Common myeloid progenitor, CD34-positive (primary cell): Measurements from ENCODE around the gene AKR7A3.

Experiments
- CTCF ChIA-PET: fragments of 350-600 bp; sonication (Branson Sonifier 250); formaldehyde crosslinking; loops from one replicate; lab custom pipeline; 2021; ENCODE audit warnings: antibody characterized with exemption; lab: Charles Lee
- POLR2A ChIA-PET: fragments of 350-600 bp; sonication (Branson Sonifier 250); formaldehyde crosslinking; loops from one replicate; lab custom pipeline; 2021; ENCODE audit warnings: antibody characterized with exemption; lab: Charles Lee
- DNase-seq, 3 donors: peaks; one replicate each; pipeline versions ENCODE4 v3.0.0 to v3.0.0-alpha.2; 2013
- H3K27ac ChIP-seq, 2 experiments: 1 replicate in 1 of 2; 2 replicates in 1 of 2; pipeline ENCODE4 v1.7.0; 2013; ENCODE audit warnings: inconsistent platforms in 2 of 2, low read length in 2 of 2, mild to moderate bottlenecking in 2 of 2, low read depth in 1 of 2, moderate library complexity in 1 of 2; ENCODE audit not compliant: severe bottlenecking in 2 of 2, insufficient read depth in 1 of 2, poor library complexity in 1 of 2
- H3K27me3 ChIP-seq, 5 experiments: replicated peaks in 2 of 5; 1 replicate in 3 of 5; 2 replicates in 2 of 5; pipeline versions ENCODE4 v1.6.1 to v1.7.0; 2013; ENCODE audit warnings: low read length in 4 of 5, mild to moderate bottlenecking in 2 of 5, moderate library complexity in 2 of 5, inconsistent platforms in 1 of 5; ENCODE audit not compliant: insufficient read depth in 5 of 5, control insufficient read depth in 4 of 5
- H3K36me3 ChIP-seq, 4 experiments: 1 replicate in 2 of 4; 2 replicates in 2 of 4; pipeline versions ENCODE4 v1.6.1 to v1.7.0; 2013; ENCODE audit warnings: low read length in 3 of 4, control low read depth in 1 of 4, mild to moderate bottlenecking in 1 of 4; ENCODE audit not compliant: control insufficient read depth in 4 of 4, insufficient read depth in 4 of 4
- H3K4me1 ChIP-seq, 4 experiments: 1 replicate in 3 of 4; 2 replicates in 1 of 4; pipeline versions ENCODE4 v1.6.1 to v1.7.1; 2013; ENCODE audit warnings: low read length in 3 of 4, mild to moderate bottlenecking in 3 of 4, control low read depth in 1 of 4, inconsistent platforms in 1 of 4, moderate library complexity in 1 of 4; ENCODE audit not compliant: control insufficient read depth in 4 of 4, insufficient read depth in 4 of 4; ENCODE audit errors: control extremely low read depth in 1 of 4
- H3K4me3 ChIP-seq, 7 experiments: 1 replicate in 4 of 7; 2 replicates in 3 of 7; pipeline versions ENCODE4 v1.5.1 to v1.7.0; 2013; ENCODE audit warnings: mild to moderate bottlenecking in 7 of 7, low read length in 6 of 7, moderate library complexity in 6 of 7, inconsistent platforms in 2 of 7, low read depth in 2 of 7, control low read depth in 1 of 7; ENCODE audit not compliant: insufficient read depth in 4 of 7, control insufficient read depth in 1 of 7; ENCODE audit errors: extremely low read depth in 1 of 7
- H3K9me3 ChIP-seq, 5 experiments: 1 replicate in 4 of 5; 2 replicates in 1 of 5; pipeline versions ENCODE4 v1.6.1 to v1.7.1; 2013; ENCODE audit warnings: low read length in 4 of 5, mild to moderate bottlenecking in 2 of 5, inconsistent platforms in 1 of 5, low read depth in 1 of 5, moderate library complexity in 1 of 5; ENCODE audit not compliant: control insufficient read depth in 4 of 5, insufficient read depth in 2 of 5; ENCODE audit errors: control extremely low read depth in 1 of 5
- WGBS: methylation state at CpG from one replicate; pipeline ENCODE4 v1.1.5; 2013; ENCODE audit not compliant: insufficient coverage; 5-methylcytosine and 5-hydroxymethylcytosine counted together

AKR7A3 gene

DNA sequence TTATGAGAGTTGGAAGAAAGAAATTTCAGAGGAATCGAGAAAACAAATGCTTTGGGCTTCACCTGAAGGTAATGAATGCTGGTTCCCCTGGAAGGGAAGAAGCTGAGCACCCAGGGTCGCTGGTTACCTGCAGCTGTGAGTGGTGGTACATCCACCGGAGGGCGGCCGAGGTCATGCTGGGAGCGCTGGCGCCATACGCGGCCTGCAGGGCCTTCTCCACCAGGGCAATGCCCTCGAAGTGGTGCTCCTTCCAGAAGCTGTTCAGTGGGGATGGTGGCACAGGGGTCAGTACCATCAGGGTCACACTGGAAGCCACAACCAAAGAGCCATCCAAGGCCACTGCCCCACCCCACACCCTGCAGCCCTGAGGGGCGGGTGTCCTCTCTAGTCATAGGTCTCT lies 20.1 kb downstream of the AKR7A3 start:
- Histone ChIP-seq H3K9me3 (no peaks in the 10 kb centered on the region), H3K27ac (no peak overlapping the region), H3K4me3 (no peak overlapping the region), H3K27me3 (peaks cover 0 to 5% (median 4%) of the 10 kb centered on the region in 5 experiments), H3K4me1 (no peaks in the 10 kb centered on the region), H3K36me3 (no peaks in the 10 kb centered on the region)
- WGBS: 73% methylated on average over 5 of the region's 11 CpGs
- ChIA-PET POLR2A (no interaction called here), CTCF (no interaction called here)
- no peak for DNase-seq

- H3K4me3 ChIP-seq: no peak overlapping the region
- ChIA-PET CTCF (no interaction called here), POLR2A (no interaction called here)
- no peaks in the 10 kb centered on the region for H3K9me3 ChIP-seq
- no peaks in the 10 kb centered on the region for H3K4me1 ChIP-seq
- no peak overlapping the region for H3K27ac ChIP-seq
- peaks cover 4 to 32% (median 30%) of the 10 kb centered on the region in 4 experiments for H3K36me3 ChIP-seq
- 97% methylated on average over 5 of the region's 5 CpGs for WGBS
- DNase-seq: no peak
- H3K27me3 ChIP-seq: no peaks in the 10 kb centered on the region
These were observed 25.8 kb downstream of the AKR7A3 start for GRCh38 chr1:19262744-19263143.

GRCh38 chr1:19262047-19262446 lies 26.5 kb downstream of the AKR7A3 start:
- no peak overlapping the region for H3K27ac ChIP-seq
- no peak for DNase-seq
- WGBS: 89% methylated on average over 5 of the region's 5 CpGs
- H3K4me1 ChIP-seq: no peaks in the 10 kb centered on the region
- no peak overlapping the region for H3K4me3 ChIP-seq
- peaks cover 4 to 39% (median 37%) of the 10 kb centered on the region in 4 experiments for H3K36me3 ChIP-seq
- ChIA-PET CTCF (no interaction called here), POLR2A (interaction anchor here (0.6 kb wide), 1 partner anchor 27 kb away, joined by 3 read pairs; no protein-coding TSS in a partner anchor)
- H3K9me3 ChIP-seq: no peaks in the 10 kb centered on the region
- H3K27me3 ChIP-seq: no peaks in the 10 kb centered on the region

- CTCF ChIA-PET: no interaction called here
- WGBS: 85% methylated on average over 20 of the region's 21 CpGs
These were observed 28.1 kb downstream of the AKR7A3 start for GRCh38 chr1:19260211-19261138.

DNA sequence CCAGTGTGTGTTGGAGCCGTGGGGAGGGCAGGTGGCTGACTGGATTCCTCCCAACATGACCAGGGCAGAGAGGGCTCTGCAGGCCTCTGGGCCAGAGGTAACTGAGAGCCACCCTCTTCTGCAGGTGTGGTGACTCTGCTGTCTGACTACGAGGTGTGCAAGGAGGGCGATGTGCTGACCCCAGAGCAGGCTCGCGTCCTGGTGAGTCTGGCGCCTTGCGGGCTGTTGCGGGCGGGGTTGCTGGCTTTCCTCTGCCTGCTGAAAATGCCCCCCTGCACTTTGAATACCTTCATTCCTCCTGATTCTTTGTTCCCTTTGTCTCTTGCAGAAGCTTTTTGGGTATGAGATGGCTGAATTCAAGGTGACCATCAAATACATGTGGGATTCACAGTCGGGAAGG lies 30.2 kb downstream of the AKR7A3 start:
- ChIA-PET POLR2A (no interaction called here), CTCF (interaction anchor here (2.1 kb wide), 1 partner anchor 10 kb away, joined by 5 read pairs; no protein-coding TSS in a partner anchor)
- no peak overlapping the region for H3K4me3 ChIP-seq
- H3K36me3 ChIP-seq: peaks cover 6 to 64% (median 53%) of the 10 kb centered on the region in 4 experiments
- H3K9me3 ChIP-seq: no peaks in the 10 kb centered on the region
- peaks cover under 1 to 8% (median 7%) of the 10 kb centered on the region in 4 experiments for H3K4me1 ChIP-seq
- WGBS: 96% methylated on average over 9 of the region's 10 CpGs
- H3K27ac ChIP-seq: no peak overlapping the region
- H3K27me3 ChIP-seq: no peaks in the 10 kb centered on the region
- DNase-seq: no peak

More at GRCh38 chr1:19260211-19261138, 28.1 kb downstream of the AKR7A3 start:
- POLR2A ChIA-PET: no interaction called here
- Histone ChIP-seq H3K27me3 (no peaks in the 10 kb centered on the region), H3K36me3 (peaks cover 6 to 54% (median 51%) of the 10 kb centered on the region in 4 experiments), H3K4me1 (no peaks in the 10 kb centered on the region), H3K4me3 (no peak overlapping the region), H3K27ac (no peak overlapping the region), H3K9me3 (no peaks in the 10 kb centered on the region)
- no peak for DNase-seq

DNA sequence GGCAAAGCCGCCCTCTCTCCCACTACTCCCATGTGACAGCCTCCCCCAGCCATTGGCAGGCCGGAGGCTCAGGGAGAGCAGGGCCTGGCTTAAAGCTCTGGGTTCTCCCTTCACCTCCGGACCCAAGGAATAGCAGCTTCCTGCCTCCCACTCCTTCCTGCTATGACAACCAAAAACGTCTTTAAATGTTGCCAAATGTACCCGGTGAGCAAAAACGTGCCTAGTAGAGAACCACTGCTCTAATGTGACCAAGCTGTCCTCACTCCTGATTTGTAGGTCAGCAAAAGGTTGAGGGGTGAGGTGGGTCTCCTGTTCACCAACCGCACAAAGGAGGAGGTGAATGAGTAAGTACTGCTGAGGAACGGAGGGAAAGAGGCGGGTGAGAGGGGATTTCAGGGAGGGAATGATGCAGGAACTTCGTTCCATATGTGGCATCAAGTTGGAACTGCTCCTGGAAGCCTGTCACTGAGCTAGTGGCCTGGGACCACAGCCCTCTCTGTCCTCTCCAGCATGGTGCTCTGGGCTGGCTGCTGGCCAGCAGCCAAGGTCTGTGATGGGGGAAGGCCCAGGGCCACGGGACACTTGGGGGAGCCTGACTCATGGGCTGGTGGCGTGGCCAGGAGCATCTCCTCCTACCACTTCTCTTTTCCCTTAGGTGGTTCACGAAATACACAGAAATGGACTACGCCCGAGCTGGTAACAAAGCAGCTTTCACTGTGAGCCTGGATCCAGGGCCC lies 31.2 kb downstream of the AKR7A3 start:
- Histone ChIP-seq H3K4me1 (peaks cover 8 to 18% (median 14%) of the 10 kb centered on the region in 4 experiments), H3K9me3 (no peaks in the 10 kb centered on the region), H3K4me3 (no peak overlapping the region), H3K36me3 (peaks cover 6 to 64% (median 53%) of the 10 kb centered on the region in 4 experiments), H3K27ac (no peak overlapping the region), H3K27me3 (no peaks in the 10 kb centered on the region)
- CTCF ChIA-PET: interaction anchor here (1.0 to 2.1 kb wide), 3 partner anchors 9 to 88 kb away, joined by 3 to 5 read pairs (median 3); no protein-coding TSS in a partner anchor
- DNase-seq: no peak
- 84% methylated on average over 13 of the region's 15 CpGs for WGBS
- POLR2A ChIA-PET: no interaction called here
